Measurements from ENCODE around the gene PCDHGB4. TPM values are rescaled to one million over a fixed set of nuclear protein-coding genes. Genes with fewer than 3 reads are reported as not detected.

Gene PCDHGB4
- total and polyA plus RNA-seq, 2 of the 4 experiments (the other 2 are of a cell fraction), result 10.0 to 17.6 TPM

DNA sequence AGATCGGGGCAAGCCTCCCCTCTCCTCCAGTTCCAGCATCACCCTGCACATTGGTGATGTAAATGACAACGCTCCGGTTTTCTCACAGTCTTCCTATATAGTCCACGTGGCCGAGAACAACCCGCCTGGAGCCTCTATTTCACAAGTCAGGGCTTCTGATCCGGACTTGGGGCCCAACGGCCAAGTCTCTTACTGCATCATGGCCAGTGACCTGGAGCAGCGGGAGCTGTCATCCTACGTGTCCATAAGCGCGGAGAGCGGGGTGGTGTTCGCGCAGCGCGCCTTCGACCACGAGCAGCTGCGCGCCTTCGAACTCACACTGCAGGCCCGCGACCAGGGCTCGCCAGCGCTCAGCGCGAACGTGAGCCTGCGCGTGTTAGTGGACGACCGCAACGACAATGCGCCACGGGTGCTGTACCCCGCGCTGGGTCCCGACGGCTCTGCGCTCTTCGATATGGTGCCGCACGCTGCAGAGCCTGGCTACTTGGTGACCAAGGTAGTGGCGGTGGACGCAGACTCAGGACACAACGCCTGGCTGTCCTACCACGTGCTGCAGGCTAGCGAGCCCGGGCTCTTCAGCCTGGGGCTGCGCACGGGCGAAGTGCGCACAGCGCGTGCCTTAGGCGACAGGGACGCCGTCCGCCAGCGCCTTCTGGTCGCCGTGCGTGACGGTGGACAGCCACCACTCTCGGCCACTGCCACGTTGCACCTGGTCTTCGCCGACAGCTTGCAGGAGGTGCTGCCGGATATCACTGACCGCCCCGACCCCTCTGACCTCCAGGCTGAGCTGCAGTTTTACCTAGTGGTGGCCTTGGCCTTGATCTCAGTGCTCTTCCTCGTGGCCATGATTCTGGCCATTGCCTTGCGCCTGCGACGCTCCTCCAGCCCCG lies 1.9 kb downstream of the PCDHGB4 start:
- Histone ChIP-seq H2BK120ac (ENCODE audit: low read depth, low read length) (no peak overlapping the region), H3K36me3 (ENCODE audit: control insufficient read depth, insufficient read depth, low read length) (peaks cover 20% of the 10 kb centered on the region), H3K4me3 (ENCODE audit: insufficient read depth, low read depth, low read length) (no peak overlapping the region), H2BK5ac (ENCODE audit: low read depth, low read length, poor library complexity, severe bottlenecking) (no peak overlapping the region), H3K4me2 (ENCODE audit: low read depth, low read length) (no peak overlapping the region), H2AFZ (replicated peaks; ENCODE audit: low read length, poor library complexity) (no peak overlapping the region), H4K20me1 (ENCODE audit: insufficient read depth, low read length) (no peaks in the 10 kb centered on the region), H3K4ac (ENCODE audit: low read depth, low read length) (no peak overlapping the region), H2AK9ac (replicated peaks; ENCODE audit: low read depth, low read length, poor library complexity) (no peak overlapping the region), H2AK5ac (ENCODE audit: low read depth, low read length) (no peak overlapping the region), H3K79me1 (ENCODE audit: low read depth in 1 of 2, low read length in 2 of 2) (peaks cover 7% of the 10 kb centered on the region in 2 experiments; a peak in 3 of 4 replicates), H3K4me1 (ENCODE audit: control insufficient read depth, insufficient read depth, low read length) (peaks cover 1% of the 10 kb centered on the region; the same call in 1 of the 2 replicates), H4K8ac (ENCODE audit: low read depth in 2 of 2, low read length in 2 of 2) (no peak overlapping the region), H3K14ac (replicated peaks; ENCODE audit: low read depth, low read length) (no peak overlapping the region), H3K9me3 (ENCODE audit: control insufficient read depth, insufficient read depth, low read length) (peaks cover 53% of the 10 kb centered on the region), H3K27me3 (ENCODE audit: control insufficient read depth, insufficient read depth, low read length) (no peaks in the 10 kb centered on the region), H3K18ac (ENCODE audit: low read depth, low read length) (no peak overlapping the region), H2BK15ac (ENCODE audit: low read depth, low read length) (no peak overlapping the region), H4K91ac (ENCODE audit: insufficient read depth, low read depth, low read length) (no peak overlapping the region), H3K56ac (ENCODE audit: extremely low read depth, insufficient read depth, low read length) (no peak overlapping the region), H3K23ac (ENCODE audit: low read depth, low read length) (no peak overlapping the region), H2BK20ac (ENCODE audit: low read depth, low read length) (no peak overlapping the region), H3K9ac (ENCODE audit: low read depth, low read length) (no peak overlapping the region), H3K9me1 (ENCODE audit: insufficient read depth, low read length) (no peaks in the 10 kb centered on the region), H4K5ac (ENCODE audit: low read depth, low read length) (no peak overlapping the region), H3K27ac (ENCODE audit: insufficient read depth, low read length) (no peak overlapping the region)
- CTCF ChIA-PET, result no interaction called here
- POLR2A ChIA-PET (ENCODE audit: unreplicated experiment), result no interaction called here
- DNase-seq (no peak), ATAC-seq (ENCODE audit: low read depth) (no peak)
- intact Hi-C loops (cut with micrococcal nuclease) (no loop called here), in situ Hi-C loops (cut with MboI; ENCODE audit: low sequenced_read_pairs) (no loop called here), dilution Hi-C loops (cut with HindIII; ENCODE audit: low sequenced_read_pairs, unreplicated experiment) (no loop called here)
- 44% methylated on average over 60 of the region's 77 CpGs; no CpG with 5 or more reads in 1 of the 2 experiments for WGBS, 2 experiments (ENCODE audit: extremely low coverage in 2 of 2, insufficient read length in 1 of 2)
- TF ChIP-seq CEBPB (IDR thresholded peaks at IDR 0.05; ENCODE audit: low read depth, low read length) (no peak), RFX5 (IDR thresholded peaks at IDR 0.05; ENCODE audit: low read depth, low read length) (no peak), POLR2A (IDR thresholded peaks at IDR 0.05; ENCODE audit: low read depth, low read length) (no peak), RAD21 (IDR thresholded peaks at IDR 0.05; ENCODE audit: low read length) (no peak)
- TF ChIP-seq, protein P1, sequence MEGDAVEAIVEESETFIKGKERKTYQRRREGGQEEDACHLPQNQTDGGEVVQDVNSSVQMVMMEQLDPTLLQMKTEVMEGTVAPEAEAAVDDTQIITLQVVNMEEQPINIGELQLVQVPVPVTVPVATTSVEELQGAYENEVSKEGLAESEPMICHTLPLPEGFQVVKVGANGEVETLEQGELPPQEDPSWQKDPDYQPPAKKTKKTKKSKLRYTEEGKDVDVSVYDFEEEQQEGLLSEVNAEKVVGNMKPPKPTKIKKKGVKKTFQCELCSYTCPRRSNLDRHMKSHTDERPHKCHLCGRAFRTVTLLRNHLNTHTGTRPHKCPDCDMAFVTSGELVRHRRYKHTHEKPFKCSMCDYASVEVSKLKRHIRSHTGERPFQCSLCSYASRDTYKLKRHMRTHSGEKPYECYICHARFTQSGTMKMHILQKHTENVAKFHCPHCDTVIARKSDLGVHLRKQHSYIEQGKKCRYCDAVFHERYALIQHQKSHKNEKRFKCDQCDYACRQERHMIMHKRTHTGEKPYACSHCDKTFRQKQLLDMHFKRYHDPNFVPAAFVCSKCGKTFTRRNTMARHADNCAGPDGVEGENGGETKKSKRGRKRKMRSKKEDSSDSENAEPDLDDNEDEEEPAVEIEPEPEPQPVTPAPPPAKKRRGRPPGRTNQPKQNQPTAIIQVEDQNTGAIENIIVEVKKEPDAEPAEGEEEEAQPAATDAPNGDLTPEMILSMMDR (conservative IDR thresholded peaks at IDR 0.05; ENCODE audit: low read depth, low read length), result no peak
- TF ChIP-seq, protein P2, sequence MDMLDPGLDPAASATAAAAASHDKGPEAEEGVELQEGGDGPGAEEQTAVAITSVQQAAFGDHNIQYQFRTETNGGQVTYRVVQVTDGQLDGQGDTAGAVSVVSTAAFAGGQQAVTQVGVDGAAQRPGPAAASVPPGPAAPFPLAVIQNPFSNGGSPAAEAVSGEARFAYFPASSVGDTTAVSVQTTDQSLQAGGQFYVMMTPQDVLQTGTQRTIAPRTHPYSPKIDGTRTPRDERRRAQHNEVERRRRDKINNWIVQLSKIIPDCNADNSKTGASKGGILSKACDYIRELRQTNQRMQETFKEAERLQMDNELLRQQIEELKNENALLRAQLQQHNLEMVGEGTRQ (IDR thresholded peaks at IDR 0.05; ENCODE audit: low read depth, low read length), result no peak
- no TSS peak for BruUV-seq (replicated peaks)
